Endothelial cell (in vitro differentiated cells): ENCODE measurements around the gene SNAPC3. TPM values are rescaled to one million over a fixed set of nuclear protein-coding genes. Genes with fewer than 3 reads are reported as not detected.
"Not testable (repeated sequence)": the region's sequence is repeated elsewhere in the genome, so short reads cannot be mapped to it uniquely, and the experiment has no call there.

Source experiments
- DNase-seq: peaks from one replicate; pipeline ENCODE4 v3.0.0; 2021; ENCODE audit warnings: low spot score
- H3K27ac Mint-ChIP-seq: one replicate; pipeline ENCODE4 v1.8.0; 2021; ENCODE audit warnings: mixed read lengths, inconsistent platforms; ENCODE audit not compliant: unreplicated experiment
- H3K27me3 Mint-ChIP-seq: one replicate; pipeline ENCODE4 v1.8.0; 2021; ENCODE audit warnings: mild to moderate bottlenecking, moderate library complexity, mixed read lengths, inconsistent platforms; ENCODE audit not compliant: unreplicated experiment
- H3K36me3 Mint-ChIP-seq: one replicate; pipeline ENCODE4 v1.8.0; 2021; ENCODE audit warnings: mild to moderate bottlenecking, low read depth, mixed read lengths, inconsistent platforms; ENCODE audit not compliant: unreplicated experiment
- H3K4me1 Mint-ChIP-seq: one replicate; pipeline ENCODE4 v1.8.0; 2021; ENCODE audit warnings: mild to moderate bottlenecking, mixed read lengths, inconsistent platforms; ENCODE audit not compliant: unreplicated experiment
- H3K4me3 Mint-ChIP-seq: one replicate; pipeline ENCODE4 v1.8.0; 2021; ENCODE audit warnings: mild to moderate bottlenecking, mixed read lengths, inconsistent platforms; ENCODE audit not compliant: unreplicated experiment
- H3K9me3 Mint-ChIP-seq: one replicate; pipeline ENCODE4 v1.8.0; 2021; ENCODE audit warnings: mixed read lengths, inconsistent platforms; ENCODE audit not compliant: unreplicated experiment
- total RNA-seq: library from RNA; stranded (reverse); fragmentation: NEBNext Ultra II Directional; extraction: Animal tissue kit (Norgen Biotek cat#: 25700); gene quantifications from one replicate; pipeline ENCODE4 v1.2.1, GENCODE V29; 2021; ENCODE audit not compliant: unreplicated experiment
- TF ChIP-seq, protein P1 (sequence below): fragments of 200-600 bp; sonication (generic); IDR thresholded peaks from one replicate; pipeline ENCODE4 v1.5.0; 2021; ENCODE audit warnings: antibody characterized with exemption; ENCODE audit not compliant: unreplicated experiment

SNAPC3 gene
- total RNA-seq, 1 donor from 2014 or later = 31.8 TPM

DNA sequence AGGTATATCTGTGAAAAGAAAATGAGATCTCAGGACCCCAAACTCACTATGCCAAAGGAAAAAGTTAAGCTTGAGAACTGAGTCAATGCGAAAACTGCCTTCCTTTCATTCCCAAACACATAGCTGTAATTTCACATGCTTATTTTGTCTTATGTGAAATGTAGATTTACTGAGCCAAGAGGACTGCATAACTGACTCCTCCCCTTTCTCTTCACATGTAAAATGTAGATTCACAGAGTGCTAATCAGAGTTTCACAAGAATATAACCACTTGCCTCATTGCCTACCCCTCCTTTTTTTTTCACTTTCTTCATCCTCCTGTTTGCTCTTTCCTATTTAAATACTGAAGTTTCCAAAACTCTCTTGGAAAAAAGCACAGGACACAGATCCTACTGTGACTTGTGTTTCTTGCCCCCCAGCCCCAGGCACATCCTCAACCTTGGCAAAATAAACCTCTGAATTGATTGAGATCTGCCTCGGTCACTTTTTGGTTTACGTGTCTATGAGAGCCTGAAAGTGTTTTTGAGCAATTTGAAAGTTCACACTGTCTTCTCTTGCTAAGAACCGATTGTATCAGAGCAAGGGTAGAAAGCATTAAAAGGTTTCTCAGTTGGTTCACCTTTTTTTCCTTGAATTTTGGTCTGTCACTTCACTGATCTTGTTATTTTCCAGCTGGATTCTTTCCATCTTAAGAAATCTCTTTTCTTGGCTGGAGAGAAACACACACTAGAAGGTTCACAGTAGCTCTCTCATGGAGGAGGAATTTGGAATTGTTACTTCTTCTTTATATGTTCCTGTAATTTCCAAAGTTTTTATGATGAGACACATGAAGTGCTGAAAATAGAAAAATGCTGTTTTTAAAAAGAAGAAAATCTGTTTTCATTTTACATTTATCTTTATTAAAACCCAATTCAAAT lies 44.8 kb upstream of the SNAPC3 start:
- Mint-ChIP-seq H3K9me3 (no peaks in the 10 kb centered on the region), H3K27ac (no peak overlapping the region), H3K4me3 (no peak overlapping the region), H3K4me1 (no peaks in the 10 kb centered on the region), H3K27me3 (peaks cover 4% of the 10 kb centered on the region), H3K36me3 (no peaks in the 10 kb centered on the region)
- DNase-seq = no peak
- TF ChIP-seq, protein P1, sequence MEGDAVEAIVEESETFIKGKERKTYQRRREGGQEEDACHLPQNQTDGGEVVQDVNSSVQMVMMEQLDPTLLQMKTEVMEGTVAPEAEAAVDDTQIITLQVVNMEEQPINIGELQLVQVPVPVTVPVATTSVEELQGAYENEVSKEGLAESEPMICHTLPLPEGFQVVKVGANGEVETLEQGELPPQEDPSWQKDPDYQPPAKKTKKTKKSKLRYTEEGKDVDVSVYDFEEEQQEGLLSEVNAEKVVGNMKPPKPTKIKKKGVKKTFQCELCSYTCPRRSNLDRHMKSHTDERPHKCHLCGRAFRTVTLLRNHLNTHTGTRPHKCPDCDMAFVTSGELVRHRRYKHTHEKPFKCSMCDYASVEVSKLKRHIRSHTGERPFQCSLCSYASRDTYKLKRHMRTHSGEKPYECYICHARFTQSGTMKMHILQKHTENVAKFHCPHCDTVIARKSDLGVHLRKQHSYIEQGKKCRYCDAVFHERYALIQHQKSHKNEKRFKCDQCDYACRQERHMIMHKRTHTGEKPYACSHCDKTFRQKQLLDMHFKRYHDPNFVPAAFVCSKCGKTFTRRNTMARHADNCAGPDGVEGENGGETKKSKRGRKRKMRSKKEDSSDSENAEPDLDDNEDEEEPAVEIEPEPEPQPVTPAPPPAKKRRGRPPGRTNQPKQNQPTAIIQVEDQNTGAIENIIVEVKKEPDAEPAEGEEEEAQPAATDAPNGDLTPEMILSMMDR = no peak

DNA sequence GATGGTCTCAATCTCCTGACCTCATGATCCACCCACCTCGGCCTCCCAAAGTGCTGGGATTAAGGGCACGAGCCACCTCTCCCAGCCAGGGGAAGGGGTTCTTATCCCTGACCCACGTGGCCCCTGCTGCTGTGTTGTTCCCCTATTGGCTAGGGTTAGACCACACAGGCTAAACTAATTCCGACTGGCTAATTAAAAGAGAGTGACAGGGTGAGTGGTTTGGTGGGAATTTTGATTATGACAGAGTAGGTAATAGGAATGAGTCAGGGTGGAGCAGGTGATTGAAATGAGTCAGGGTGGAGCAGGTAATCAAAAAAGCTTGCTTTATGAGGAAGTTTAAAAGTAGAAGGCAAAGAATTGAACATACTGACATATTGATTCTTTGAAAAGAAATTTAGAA lies 43.4 kb upstream of the SNAPC3 start:
- not testable (repeated sequence) for H3K4me1 Mint-ChIP-seq, H3K4me3 Mint-ChIP-seq, H3K36me3 Mint-ChIP-seq, H3K9me3 Mint-ChIP-seq, DNase-seq, H3K27me3 Mint-ChIP-seq, H3K27ac Mint-ChIP-seq

DNA sequence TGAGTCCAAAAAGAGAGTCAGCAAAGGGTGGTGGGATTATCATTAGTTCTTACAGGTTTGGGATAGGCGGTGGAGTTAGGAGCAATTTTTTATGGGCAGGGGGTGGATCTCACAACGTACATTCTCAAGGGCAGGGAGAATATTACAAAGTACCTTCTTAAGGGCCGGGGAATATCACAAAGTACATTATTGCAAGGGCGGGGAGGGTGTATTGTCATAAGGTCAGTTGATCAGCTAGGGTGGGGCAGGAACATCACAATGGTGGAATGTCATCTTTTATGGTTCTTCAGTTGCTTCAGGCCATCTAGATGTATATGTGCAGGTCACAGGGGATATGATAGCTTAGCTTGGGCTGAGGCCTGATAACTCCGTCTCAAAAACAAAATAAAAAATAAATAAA lies 42.8 kb upstream of the SNAPC3 start:
- not testable (repeated sequence) for H3K36me3 Mint-ChIP-seq, H3K27me3 Mint-ChIP-seq, H3K4me1 Mint-ChIP-seq, H3K27ac Mint-ChIP-seq, DNase-seq, H3K9me3 Mint-ChIP-seq, H3K4me3 Mint-ChIP-seq

DNA sequence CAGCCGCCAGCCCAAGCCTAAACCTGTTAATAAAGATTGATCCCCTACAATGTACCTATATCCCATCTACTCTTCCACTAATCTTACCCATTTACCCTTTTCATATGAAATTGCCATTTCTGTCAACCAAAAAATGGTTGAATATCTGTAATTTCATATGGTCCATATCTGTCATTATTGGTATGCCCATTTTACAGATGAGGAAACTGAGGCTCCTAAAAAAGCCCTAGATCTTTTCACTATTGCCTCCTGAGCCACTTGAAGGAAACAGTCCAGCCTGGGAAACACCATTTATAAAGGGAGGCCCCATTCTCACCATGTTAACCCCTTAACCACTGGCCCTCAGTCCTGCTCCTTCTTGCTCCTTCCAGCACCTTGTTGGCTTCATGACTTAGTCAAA lies 41.2 kb upstream of the SNAPC3 start:
- peaks cover 4% of the 10 kb centered on the region for H3K27me3 Mint-ChIP-seq
- no peaks in the 10 kb centered on the region for H3K36me3 Mint-ChIP-seq
- TF ChIP-seq, protein P1 = no peak
- H3K9me3 Mint-ChIP-seq = no peaks in the 10 kb centered on the region
- no peak overlapping the region for H3K4me3 Mint-ChIP-seq
- H3K27ac Mint-ChIP-seq = no peak overlapping the region
- no peak for DNase-seq
- no peaks in the 10 kb centered on the region for H3K4me1 Mint-ChIP-seq

DNA sequence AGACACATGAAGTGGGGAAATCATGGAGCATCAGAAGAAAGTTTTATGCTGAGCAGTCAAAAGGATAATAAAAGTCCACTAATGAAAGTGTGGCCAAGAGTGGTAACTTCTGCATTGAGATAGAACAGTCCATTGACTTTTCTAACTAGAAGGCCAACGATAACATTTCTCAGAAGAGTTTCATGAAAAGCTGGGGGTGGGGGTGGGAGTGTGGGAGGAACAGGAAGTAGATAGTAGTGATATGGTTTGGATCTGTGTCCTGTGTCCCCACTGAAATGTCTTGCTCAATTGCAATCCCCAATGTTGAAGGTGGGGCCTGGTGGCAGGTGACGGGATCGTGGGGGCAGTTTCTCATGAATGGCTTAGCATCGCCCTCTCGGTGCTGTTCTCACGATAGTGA lies 36.2 kb upstream of the SNAPC3 start:
- no peak for DNase-seq
- Mint-ChIP-seq H3K9me3 (no peaks in the 10 kb centered on the region), H3K27ac (no peak overlapping the region), H3K27me3 (peaks cover 1% of the 10 kb centered on the region), H3K4me1 (peaks cover 2% of the 10 kb centered on the region), H3K36me3 (no peaks in the 10 kb centered on the region), H3K4me3 (no peak overlapping the region)
- TF ChIP-seq, protein P1 = no peak

DNA sequence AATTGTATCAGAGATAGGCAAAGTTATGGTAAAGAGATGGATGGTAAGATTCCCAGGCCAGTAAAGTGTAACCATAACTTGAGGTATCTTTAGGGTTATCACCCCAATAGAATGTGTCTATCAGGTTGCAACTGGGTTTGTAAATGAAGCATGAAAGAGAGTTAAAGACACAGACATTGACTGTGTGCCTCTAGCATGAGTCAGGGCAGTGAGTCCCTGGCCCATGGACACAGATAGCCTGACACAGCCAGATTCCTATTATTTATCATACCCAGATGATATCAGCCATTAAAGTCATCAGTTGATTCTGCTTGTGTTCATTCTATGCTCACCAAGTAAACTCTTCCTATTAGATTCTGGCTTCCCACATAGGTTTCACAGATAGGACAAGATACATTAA lies 33.5 kb upstream of the SNAPC3 start:
- Mint-ChIP-seq H3K4me1 (peaks cover 2% of the 10 kb centered on the region), H3K36me3 (no peaks in the 10 kb centered on the region), H3K9me3 (no peaks in the 10 kb centered on the region), H3K27me3 (peaks cover 1% of the 10 kb centered on the region), H3K27ac (no peak overlapping the region), H3K4me3 (no peak overlapping the region)
- TF ChIP-seq, protein P1 = no peak
- no peak for DNase-seq
